ENCODE measurements around the gene CACNA1A.
A peak's percentile ranks its signal among the peaks of the same experiment; 100 is the strongest.
"Not testable (repeated sequence)": the region's sequence is repeated elsewhere in the genome, so short reads cannot be mapped to it uniquely, and the experiment has no call there.

CACNA1A gene

DNA sequence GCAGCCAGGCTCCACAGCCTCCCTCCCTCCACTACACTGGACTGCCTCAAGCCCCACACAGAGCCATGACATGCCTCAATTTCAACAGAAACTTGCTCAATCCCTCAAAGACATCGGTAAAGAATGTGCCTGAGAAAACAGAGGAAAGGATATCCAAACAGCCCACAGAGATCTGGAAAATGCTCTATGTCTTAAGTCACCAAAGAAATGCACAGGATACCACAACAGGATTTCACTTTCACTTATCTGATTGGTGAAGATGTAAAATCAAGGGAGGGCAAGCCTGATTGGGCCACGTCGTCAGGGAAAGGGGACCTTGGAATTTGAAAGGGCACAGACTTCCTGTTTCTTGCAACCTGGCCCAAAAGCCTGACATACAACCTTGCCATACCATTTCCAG, 14.2 kb downstream of the CACNA1A start:
- DNase-seq, result no peak

DNA sequence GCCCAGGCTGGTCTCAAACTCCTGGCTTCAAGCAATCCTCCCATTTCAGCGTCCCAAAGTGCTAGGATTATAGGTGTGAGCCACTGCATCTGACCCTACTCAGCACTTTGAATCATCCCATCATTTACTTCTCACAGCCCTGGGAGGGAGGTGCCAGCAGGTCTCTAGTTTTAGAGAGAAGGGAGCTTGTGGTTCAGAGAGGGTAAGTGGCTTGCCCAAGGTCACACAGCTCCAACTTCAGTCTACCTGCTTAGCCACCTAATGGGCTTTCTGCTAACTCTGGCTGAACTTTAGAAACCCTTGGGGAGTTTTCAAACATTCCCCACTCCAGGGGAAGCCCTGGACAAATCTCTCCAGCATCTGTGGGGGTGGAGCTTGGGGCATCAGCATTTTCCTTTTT, 18.3 kb downstream of the CACNA1A start:
- no peak for DNase-seq

DNA sequence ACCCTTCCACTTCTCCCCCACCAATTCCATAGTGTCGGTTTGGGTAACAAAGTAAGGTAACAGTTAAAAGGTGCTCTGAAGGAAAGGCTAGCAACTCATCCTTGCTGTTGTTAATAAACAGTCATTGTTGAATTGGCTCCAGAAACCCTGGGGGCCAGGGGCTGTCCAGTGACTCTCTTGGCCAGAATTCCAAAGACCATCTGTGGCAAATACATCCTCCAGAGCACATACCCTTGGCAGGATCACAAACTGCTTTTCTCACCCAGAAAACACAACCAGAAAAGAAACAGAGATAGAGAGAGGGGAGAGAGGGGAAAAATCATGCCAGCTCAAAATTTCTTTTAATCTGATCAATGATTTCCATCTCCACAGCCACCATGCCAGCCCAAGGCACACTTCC, 22.1 kb downstream of the CACNA1A start:
- no peak for DNase-seq

DNA sequence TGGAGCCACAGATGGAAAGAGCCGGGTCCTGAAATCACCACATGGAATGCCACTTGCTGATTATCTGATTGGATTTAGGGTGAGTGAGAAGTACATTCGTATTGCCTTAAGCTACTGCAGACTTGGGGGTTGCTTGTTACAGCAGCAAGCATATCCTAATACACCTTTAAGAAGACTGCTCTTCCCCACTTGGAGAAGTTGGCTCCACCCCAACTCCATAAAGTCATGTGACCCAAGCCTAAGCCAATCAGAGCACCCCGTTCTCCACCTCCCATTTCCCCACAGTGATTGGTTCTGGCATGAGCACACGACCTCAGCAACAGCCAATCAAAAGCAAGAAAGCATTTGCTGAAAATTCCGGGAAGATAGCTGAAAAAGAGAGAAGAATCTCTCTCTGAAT, 23.1 kb downstream of the CACNA1A start:
- no peak for DNase-seq

DNA sequence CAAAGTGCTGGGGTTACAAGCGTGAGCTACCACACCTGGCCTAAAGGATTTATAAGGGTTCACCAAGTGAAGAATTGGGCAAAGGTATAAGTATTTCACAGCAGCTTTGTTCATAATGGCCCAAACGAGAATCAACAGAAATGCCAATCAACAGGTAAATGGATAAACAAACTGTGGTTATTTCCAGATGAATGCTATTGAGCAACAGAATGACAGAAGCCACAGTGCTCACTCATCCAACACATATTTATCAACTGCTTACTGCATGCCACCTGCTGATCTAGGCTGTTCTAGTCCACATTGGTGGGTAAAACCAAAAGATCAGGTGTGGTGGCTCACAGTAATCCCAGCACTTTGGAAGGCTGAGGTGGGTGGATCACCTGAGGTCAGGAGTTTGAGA, 27.7 kb downstream of the CACNA1A start:
- no peak for DNase-seq

DNA sequence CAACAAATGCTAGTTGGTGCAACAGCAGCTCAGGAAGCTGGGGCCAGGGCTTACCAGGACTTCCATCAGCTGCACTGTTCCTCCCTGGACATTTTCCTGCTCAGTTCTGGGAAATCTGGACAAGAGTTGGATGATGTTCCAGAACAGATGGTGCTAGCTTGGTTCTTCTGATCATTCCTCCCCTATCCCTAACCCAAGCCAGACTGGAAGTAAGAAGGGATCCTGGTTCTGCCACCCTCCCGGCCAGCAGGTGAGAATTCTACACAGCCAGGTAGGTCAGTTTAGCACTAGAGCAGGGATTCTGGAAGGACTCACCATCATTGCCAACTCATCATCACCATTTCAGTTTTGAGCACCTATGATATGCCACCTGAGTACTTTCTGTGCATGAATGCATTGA, 30.2 kb downstream of the CACNA1A start:
- DNase-seq, result no peak

DNA sequence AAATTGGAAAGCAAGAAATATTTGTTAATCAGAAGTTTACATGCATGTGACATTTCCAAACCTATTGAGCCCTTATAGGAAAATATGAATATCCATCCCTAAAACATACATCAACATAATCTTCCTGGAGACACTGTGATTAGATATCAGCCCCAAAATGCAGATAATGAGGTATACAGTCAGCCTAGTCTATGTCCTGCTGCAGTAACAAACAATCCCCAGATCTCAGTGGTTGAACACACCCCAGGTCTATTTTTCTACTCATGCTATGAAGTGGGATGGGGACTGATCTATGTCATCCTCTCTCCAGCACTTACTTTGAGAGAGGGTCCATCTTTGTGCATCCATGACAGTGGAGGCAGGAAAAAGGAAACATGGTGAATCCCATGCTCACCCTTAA, 31.2 kb downstream of the CACNA1A start:
- no peak for DNase-seq

DNA sequence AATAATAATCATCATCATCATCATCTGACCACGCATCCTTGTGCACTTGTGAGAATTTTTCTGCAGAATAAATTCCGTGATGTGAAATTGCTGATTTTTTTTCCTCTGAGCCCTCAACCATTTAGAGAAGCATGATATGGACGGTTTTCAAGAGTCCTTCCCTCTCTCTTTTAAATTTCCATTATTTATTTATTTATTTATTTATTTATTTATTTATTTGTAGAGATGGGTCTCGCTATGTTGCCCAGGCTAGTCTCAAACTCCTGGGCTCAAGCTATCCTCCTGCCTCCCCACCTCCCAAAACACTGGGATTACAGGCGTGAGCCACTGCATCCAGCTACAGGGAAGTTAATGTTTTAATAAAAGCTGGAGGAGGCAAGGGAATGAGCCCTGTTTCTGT, 39.6 kb downstream of the CACNA1A start:
- no peak for DNase-seq

DNA sequence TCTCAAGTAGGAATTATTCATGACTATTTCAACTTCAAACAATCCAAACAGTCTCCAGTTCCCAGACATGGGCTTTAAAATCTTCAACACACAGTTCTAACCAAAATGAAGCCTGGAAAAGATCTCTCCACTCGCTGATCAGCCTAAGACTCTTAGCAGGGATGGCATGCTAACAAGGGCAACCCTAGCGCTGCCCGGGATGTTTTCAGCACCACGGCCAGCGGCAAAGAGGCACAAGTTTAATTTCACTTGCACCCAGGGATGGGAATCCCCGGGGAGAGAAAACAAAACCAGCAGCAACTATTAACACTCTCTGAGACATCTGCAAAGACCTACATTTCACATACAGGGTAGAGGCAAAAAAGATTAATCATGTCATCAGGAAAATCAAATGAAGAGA, 43.0 kb downstream of the CACNA1A start:
- DNase-seq, result no peak

DNA sequence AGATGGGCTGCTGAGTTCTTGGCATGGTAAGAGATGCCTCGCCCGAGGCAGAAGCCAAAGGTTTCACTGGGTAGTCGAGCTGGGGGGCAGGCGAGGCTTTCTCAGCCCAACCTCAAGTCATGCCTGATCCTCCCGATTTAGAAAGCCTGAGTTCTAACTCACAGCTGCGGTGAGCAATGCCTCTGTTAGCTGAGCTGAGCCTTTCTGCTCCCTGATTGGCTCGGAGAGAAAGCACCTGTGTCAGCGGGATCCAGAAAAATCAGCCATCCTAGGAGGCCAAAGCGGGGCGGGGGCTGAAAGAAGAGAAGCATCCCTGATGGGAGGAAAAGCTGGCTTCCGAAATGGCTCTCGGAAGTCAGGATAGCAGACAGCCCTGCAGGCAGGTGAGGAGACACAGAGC, 44.7 kb downstream of the CACNA1A start:
- DNase-seq, result no peak

DNA sequence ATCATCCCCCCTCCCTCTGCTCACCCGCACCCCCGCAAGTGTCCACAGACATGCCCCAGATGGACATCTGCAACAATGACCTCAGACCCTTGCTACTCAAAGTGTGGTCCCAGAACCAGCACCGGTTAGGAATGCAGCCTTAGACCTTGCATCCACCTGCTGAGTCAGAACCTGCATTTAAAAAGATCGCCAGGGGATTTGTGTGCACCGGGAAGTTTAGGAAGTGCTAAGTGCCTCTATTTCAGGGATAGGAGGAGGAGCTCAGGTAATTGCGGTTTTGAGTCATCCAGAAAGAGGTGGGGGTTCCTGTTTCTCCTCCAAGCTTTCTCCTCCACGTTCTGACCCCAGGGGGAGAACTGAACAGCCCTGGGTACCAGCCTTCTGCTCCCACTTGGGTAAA, 46.2 kb downstream of the CACNA1A start:
- DNase-seq, result no peak

DNA sequence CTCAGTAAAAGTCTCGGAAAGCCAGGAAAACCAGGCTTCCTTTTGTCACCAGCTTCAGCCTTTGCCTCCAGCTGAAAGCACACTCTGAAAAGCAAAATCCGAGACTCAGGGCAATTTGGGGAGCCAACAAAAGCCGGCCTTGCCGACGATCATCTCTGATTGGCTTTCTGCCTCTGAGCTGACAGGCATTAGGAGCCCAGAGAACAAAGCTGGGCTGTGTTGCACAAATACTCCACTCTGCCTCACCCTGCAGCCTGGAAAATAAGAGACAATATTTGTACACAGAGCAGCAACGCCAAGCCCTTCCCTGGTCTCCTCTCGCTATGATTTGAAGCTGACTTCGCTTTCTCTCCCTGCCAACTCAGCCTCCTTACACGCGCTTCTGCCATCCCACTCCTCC, 46.9 kb downstream of the CACNA1A start:
- no peak for DNase-seq

DNA sequence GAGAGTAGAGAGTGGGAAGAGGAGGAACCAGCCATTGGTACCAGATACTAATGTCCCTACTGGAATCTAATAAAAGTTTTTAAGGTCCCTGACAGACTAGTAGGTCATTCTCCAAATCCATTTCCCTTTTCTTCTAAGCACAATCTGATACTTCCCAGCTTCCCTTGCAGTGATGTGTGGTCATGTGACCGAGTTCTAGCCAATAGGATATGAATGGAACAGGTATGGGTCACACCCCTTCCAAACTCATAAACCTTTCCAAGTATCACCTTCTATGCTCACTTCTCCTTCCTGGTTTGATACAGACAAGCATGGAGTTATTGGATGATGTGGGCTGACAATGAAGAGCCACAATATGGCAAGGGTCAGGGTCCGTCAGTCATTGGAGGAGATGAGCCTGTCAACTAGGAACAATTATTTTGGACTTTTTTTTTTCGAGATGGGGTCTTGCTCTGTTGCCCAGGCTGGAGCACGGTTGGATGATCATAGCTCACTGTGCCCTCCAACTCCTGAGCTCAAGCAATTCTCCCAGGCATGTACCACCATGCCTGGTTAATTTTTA, 54.8 kb downstream of the CACNA1A start:
- no peak for DNase-seq

DNA sequence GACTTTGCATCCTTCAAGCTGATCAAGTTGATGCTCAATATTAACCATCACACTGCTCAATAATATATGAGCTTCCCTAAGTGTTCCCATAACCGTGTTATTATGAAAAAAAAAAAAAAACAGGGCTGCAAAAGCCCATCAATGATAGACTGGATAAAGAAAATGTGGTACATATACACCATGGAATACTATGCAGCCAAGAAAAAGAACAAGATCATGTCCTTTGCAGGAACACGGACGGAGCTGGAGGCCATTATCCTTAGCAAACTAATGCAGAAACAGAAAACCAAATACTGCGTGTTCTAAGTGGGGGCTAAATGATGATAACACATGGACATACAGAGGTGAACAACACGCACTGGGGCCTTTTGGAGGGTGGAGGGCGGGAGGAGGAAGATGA, 58.3 kb downstream of the CACNA1A start:
- no peak for DNase-seq

DNA sequence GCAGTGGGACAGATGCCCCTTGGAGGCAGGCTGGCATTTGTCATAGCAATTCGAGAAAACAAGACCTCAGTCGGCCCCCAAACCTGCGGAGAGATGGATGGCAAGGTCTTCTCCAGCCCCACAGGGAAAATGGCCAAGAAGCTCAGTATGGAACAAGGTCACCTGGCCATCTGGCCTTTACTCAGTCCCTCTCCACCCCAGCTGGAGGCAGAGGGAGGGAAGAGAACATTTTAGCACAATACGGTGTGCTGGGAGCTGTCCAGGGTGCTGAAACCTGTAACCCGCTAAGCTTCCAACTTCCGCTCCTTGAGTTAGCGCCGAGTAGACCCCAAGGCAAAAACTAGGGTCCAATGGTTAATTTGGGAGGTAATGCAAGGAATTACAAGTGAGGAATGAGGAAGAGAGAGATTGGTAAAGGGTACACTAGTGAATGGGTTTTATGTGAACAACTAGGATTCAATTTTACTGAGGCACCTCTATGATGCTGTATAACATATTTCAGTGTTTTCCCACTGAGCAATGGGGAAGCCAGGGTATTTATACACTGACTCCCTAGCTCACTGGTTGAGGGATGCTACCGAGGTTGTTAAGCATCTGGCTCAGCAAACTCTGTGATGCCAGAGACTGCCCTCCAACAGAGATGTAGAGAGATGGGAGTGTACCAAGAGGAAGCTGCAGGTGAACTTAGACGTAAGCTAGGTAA, 64.3 kb downstream of the CACNA1A start:
- DNase-seq, result peak; percentile 26

DNA sequence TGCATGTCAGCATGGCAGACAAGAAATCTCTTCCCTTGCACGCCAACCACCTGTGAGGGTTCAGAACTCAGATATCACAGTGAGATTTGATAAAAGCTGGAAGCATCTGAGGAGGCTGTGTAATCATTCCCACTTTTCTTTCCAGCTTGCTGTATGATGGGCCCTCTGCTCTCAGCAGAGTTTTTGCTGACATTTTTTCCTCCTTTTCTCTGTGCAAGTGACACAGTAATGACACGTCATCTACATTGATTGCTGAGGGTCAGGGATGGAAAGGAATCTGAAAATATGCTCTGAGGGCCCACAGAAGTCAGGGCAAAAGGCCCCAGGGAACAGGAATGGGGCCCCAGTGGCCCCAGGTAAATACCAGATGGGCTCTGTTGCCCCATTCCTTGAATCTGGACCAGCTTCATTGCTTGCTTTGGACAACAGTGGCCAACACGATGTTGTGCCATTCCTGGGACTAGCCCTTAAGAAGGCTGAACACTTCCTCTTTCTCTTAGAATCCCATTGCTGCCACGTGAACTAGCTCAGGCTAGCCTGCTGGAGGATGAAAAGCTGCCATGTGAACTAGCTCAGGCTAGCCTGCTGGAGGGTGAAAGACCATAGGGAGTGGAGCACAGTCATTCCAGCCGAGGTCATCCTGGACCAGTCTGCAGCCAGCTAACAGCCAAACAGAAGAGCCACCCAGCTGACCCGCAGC, 68.2 kb downstream of the CACNA1A start:
- no peak for DNase-seq

DNA sequence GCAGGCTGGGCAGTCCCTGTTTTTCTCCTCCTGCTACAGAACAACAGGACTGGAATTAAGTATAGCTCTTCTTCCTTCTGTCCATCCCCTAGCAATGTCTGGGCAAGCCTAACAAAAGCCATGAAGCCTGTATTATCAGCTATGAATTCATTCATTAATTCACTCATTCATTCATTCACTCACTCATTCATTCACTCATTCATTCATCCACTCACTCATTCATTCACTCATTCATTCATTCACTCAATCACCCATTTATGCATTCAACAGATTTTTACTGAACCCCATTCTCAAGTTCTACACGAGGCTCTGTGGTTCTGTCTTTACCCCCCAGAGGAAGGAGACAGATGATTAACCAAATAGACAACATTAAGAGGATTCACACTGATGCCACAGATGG, 69.9 kb downstream of the CACNA1A start:
- DNase-seq, result no peak

DNA sequence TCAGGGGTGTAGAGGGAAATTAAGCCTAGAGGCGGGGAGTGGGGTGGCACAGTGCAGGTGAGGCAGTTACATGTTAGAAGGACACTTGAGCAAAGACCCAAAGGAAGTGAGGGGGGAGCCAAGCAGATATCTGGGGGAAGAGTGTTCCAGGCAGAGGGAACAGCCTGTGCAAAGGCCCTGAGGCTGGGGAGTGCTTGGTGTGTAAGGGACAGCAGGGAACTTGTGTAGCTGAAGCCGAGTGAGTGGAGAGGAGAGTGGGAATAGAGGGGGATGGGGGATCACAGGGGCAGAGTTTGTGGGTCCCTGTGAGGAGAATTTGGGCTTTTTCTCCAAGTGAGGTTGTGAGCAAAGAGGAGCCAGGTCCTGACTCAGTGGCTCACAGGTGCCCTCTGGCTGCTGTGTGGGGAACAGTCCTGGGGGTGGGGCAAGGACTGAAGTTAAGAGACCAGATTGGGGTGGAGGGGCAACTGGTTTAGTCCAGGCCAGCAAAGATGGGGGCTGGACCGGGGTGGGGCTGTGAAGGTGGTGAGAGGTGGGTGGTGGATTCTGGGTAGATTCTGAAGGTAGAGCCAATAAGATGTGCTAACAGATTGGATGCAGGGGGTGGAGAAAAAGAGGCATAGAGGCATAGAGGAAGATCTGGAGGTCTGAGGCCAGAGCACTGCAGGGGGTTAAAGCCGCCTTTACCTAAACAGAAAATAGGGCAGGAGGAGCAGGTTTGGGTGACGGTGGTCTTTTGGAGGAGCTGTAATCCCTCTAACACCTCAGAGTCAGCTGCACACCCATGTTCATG, 75.3 kb downstream of the CACNA1A start:
- DNase-seq, result peak; percentile 56

DNA sequence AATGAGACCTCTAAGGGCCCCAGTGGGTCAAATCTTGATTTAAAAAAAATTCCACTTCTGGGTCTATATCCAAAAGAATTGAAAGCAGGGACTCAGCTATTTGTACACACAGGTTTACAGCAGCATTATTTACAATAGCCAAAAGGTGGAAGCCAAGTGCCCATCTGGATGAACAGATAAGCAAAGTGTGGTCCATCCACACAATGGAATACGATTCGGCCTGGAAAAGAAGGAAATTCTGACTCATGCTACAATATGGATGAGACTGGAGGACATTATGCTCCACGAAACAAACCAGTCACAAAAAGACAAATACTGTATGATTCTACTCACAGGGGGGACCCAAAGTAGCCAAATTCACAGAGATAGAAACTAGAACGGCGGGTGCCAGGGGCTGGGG, 76.7 kb downstream of the CACNA1A start:
- DNase-seq, result no peak

DNA sequence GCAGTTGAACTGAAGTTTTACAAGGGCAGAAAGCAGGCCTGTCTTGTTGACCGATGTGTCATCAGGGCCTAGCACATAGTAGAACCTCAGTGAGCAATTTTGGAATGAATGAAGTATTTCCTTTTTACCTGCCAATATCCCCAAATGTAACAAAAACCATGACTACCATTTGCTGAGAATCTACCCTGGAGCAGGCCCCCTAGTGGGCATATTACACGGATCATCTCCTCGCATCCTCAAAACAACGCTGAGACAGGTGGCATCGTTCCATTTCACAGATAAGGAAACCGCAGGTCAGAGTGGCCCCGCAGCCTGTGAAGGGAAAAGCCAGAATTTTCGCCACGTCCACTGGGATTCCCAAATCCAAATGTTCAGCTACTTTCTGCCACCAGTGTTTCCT, 77.9 kb downstream of the CACNA1A start:
- DNase-seq, result peak; percentile 6

DNA sequence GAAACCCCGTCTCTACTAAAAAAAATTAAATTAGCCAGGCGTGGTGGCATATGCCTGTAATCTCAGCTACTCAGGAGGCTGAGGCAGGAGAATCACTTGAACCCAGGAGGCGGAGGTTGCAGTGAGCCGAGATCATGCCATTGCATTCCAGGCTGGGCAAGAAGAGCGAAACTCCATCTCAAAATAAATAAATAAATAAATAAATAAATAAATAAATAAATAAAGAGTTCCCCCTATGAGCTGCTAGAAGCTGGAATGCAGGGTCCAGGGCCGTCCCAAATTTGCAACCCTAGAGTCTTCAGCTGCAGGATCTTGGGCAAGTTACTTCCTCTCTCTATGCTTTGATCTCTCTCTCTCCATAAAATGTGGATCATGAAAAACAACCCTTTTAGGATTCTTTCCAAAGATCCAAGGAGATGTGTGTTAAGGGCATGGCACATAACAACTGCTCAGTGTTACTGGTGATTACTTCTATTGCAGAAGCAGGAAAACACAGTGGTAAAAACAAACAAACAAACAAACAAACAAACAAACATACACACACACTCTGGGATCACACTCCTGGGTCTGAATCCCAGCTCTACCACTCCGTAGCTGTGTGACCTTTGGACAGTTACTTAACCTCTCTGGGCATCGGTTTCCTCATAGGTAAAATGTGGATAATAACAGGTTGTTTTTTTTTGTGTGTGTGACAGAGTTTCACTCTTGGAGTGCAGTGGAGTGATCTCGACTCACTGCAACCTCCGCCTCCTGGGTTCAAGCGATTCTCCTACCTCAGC, 78.8 kb downstream of the CACNA1A start:
- DNase-seq, result no peak

DNA sequence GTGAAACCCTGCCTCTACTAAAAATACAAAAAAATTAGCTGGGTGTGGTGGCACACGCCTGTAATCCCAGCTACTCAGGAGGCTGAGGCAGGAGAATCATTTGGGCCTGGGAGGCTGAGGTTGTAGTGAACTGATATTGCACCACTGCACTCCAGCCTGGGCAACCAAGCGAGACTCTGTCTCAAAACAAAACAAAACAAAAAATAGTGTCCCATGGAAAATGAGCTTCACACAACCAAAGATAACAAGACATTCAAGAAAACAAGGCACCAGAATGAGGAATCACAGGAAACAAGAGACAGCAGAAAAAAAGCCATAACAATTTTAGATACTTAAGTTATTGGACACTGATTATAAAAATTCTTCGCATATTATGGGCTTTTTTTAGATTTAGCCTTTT, 80.4 kb downstream of the CACNA1A start:
- DNase-seq, result not testable (repeated sequence)

DNA sequence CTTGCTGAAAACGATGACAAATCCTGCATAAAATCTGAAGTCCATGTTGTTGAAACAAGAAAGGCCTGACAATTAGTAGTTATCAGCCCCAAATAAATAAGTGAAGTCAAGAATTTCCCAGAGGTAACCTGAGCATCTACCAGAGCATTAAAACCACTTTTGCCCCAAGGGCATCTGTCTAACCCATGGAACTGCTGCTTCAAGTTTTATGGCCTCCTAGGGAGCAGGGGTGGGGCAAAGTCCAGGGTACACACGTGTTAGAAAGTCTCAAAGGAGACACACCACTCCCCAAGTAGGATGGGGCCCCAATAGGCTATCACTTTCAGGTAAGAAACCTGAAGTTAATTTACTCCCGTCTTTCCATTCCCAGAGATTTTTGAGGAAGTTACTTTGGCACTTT, 81.1 kb downstream of the CACNA1A start:
- no peak for DNase-seq
